GM12878 (cell line): ENCODE results near the gene APOL4. TPM values are rescaled to one million over a fixed set of nuclear protein-coding genes. Genes with fewer than 3 reads are reported as not detected.
"Not testable (repeated sequence)": the region's sequence is repeated elsewhere in the genome, so short reads cannot be mapped to it uniquely, and the experiment has no call there.

Source experiments
- ATAC-seq: fragments of 200-7000 bp; cut with Tn5 transposase; 3 replicates; pipeline ENCODE4 v1.9.1; 2020; ENCODE audit warnings: mild to moderate bottlenecking, moderate library complexity
- BruUV-seq: library from RNA; stranded (reverse); fragments of 400-500 nt; replicated peaks from 2 replicates; lab custom pipeline; 2021; lab: Mats Ljungman, UMichigan
- CTCF ChIA-PET: fragments of 300-600 bp; sonication (Branson Sonifier 250); formaldehyde crosslinking; extraction: SDS; loops from one replicate; lab custom pipeline; 2021; ENCODE audit warnings: inconsistent platforms; lab: Yijun Ruan, JAX
- POLR2A ChIA-PET: fragments of 350-600 bp; formaldehyde crosslinking; extraction: SDS; loops from one replicate; lab custom pipeline; 2021; ENCODE audit warnings: inconsistent platforms; lab: Charles Lee
- RAD21 ChIA-PET: fragments of 300-600 bp; sonication (Branson Sonifier 250); formaldehyde crosslinking; loops from one replicate; lab custom pipeline; 2023; ENCODE audit warnings: antibody characterized with exemption; ENCODE audit not compliant: unreplicated experiment; lab: Charles Lee
- SMC1A ChIA-PET: fragments of 300-600 bp; sonication (Branson Sonifier 250); formaldehyde crosslinking; loops from one replicate; lab custom pipeline; 2023; ENCODE audit not compliant: unreplicated experiment, uncharacterized antibody; lab: Charles Lee
- DNase-seq: peaks from one replicate; pipeline ENCODE4 v3.0.0-alpha.2; 2011; ENCODE audit warnings: low read depth, low spot score
- FAIRE-seq: peaks from 3 replicates; lab custom pipeline; 2011; peaks lifted over from hg19 to GRCh38; lab: Jason Lieb, UNC
- H2AFZ ChIP-seq: 2 replicates; pipeline ENCODE4 v1.6.0; 2011; ENCODE audit warnings: low read depth, low read length, control low read depth; ENCODE audit not compliant: control insufficient read depth
- H3K27ac ChIP-seq: 2 replicates; pipeline ENCODE4 v1.5.1; 2011; ENCODE audit warnings: control low read depth; ENCODE audit not compliant: control insufficient read depth, insufficient read depth
- H3K27me3 ChIP-seq, 2 experiments: replicated peaks in 1 of 2; 2 replicates each; pipeline versions ENCODE4 v1.6.0 to v1.6.1; 2011; ENCODE audit warnings: low read length in 1 of 2; ENCODE audit not compliant: control insufficient read depth in 2 of 2, insufficient read depth in 2 of 2
- H3K36me3 ChIP-seq, 2 experiments: 2 replicates each; pipeline ENCODE4 v1.5.1; 2011; ENCODE audit warnings: low read length in 1 of 2; ENCODE audit not compliant: control insufficient read depth in 2 of 2, insufficient read depth in 2 of 2
- H3K4me1 ChIP-seq: 2 replicates; pipeline ENCODE4 v1.6.1; 2011; ENCODE audit warnings: mild to moderate bottlenecking, low read length, moderate library complexity, mixed read lengths; ENCODE audit not compliant: control insufficient read depth, insufficient read depth
- H3K4me2 ChIP-seq: 2 replicates; pipeline ENCODE4 v1.6.0; 2011; ENCODE audit warnings: control low read depth; ENCODE audit not compliant: control insufficient read depth, insufficient read depth
- H3K4me3 ChIP-seq: fragments of 200-600 bp; sonication (generic); 2 replicates; pipeline ENCODE4 v1.5.1; 2016
- H3K79me2 ChIP-seq: 2 replicates; pipeline ENCODE4 v1.6.0; 2011; ENCODE audit warnings: low read length; ENCODE audit not compliant: control insufficient read depth, insufficient read depth
- H3K9ac ChIP-seq: 2 replicates; pipeline ENCODE4 v1.8.0; 2011; ENCODE audit warnings: low read length, control low read depth, mixed read lengths; ENCODE audit not compliant: control insufficient read depth, insufficient read depth
- H3K9me3 ChIP-seq: replicated peaks from 3 replicates; pipeline ENCODE4 v1.5.1; 2011; ENCODE audit warnings: mild to moderate bottlenecking, low read length; ENCODE audit not compliant: control insufficient read depth, insufficient read depth
- H4K20me1 ChIP-seq: 2 replicates; pipeline ENCODE4 v1.6.0; 2011; ENCODE audit not compliant: control insufficient read depth, insufficient read depth
- WGBS: methylation state at CpG from one replicate; pipeline ENCODE4 v1.1.6; 2016; ENCODE audit warnings: low lambda C conversion rate; ENCODE audit not compliant: insufficient replicate concordance, insufficient coverage; ENCODE audit errors: missing lambda C conversion rate; 5-methylcytosine and 5-hydroxymethylcytosine counted together
- in situ Hi-C: fragments of 300-500 bp; cut with MboI; formaldehyde crosslinking; loops from 9 replicates; pipeline ENCODE4 v1.14.3; 2018; ENCODE audit warnings: mixed read lengths
- intact Hi-C: fragments of 100-400 bp; cut with micrococcal nuclease; formaldehyde crosslinking; loops from one replicate; pipeline ENCODE4 v1.14.2; 2022; ENCODE audit not compliant: unreplicated experiment
- polyA plus RNA-seq, 11 experiments: library from polyadenylated mRNA; depleted of rRNA in 4 of 11; unstranded in 6 of 11; stranded (reverse) in 5 of 11; fragments of >200 nt; fragmentation: Nextera tagmentation in 4 of 11; fragmentation: Illumina TruSeq in 1 of 11; extraction: Ambion mirVana in 4 of 11; extraction: Trizol in 1 of 11; gene quantifications; 1 replicate in 1 of 11; 2 replicates in 10 of 11; pipeline versions ENCODE4 v1.2.1 to v1.2.3, GENCODE V29; 2011 to 2016; ENCODE audit warnings: inconsistent platforms in 2 of 11, missing spikeins in 2 of 11, low read depth in 1 of 11
- total RNA-seq, 4 experiments: library from RNA; depleted of rRNA in 3 of 4; stranded (reverse); fragments of >200 nt in 3 of 4; fragmentation: Illumina TruSeq in 1 of 4; extraction: Trizol in 1 of 4; gene quantifications; 2 replicates each; pipeline versions ENCODE4 v1.2.1 to v1.2.3, GENCODE V29; 2013 to 2021

Gene APOL4
- total and polyA plus RNA-seq, 10 of the 15 experiments (the other 5 are each of a cell fraction or from before 2014, with no cell fraction given) = 0.03 to 0.24 (median 0.19) TPM; not detected in 7

GRCh38 chr22:36202906-36203305 lies 1.3 kb upstream of the APOL4 start:
- BruUV-seq, H3K4me1 ChIP-seq, H4K20me1 ChIP-seq, H3K9ac ChIP-seq, in situ Hi-C loops, intact Hi-C loops, H3K79me2 ChIP-seq, H3K9me3 ChIP-seq, H3K27ac ChIP-seq, H3K4me3 ChIP-seq, FAIRE-seq, H3K4me2 ChIP-seq, H3K36me3 ChIP-seq, H3K27me3 ChIP-seq, H2AFZ ChIP-seq, ATAC-seq, DNase-seq: not testable (repeated sequence)
- ChIA-PET CTCF (interaction anchor here (1.1 to 1.4 kb wide), 3 partner anchors 37 to 283 kb away, joined by 3 to 4 read pairs (median 4); partner anchors contain the start of gene APOL2), POLR2A (interaction anchor here (1.3 kb wide), 1 partner anchor 9 kb away, joined by 4 read pairs; no protein-coding TSS in a partner anchor), RAD21 (interaction anchor here (1.3 to 1.7 kb wide), 2 partner anchors 37 to 84 kb away, joined by 3 to 5 read pairs; partner anchors contain the start of gene APOL2), SMC1A (interaction anchor here (1.4 kb wide), 1 partner anchor 23 kb away, joined by 4 read pairs; no protein-coding TSS in a partner anchor)
- 45% methylated on average over 8 of the region's 8 CpGs for WGBS

GRCh38 chr22:36201025-36201424 lies 584 bp downstream of the APOL4 start:
- in situ Hi-C loops, DNase-seq, H3K4me3 ChIP-seq, H3K27ac ChIP-seq, H3K9me3 ChIP-seq, H3K9ac ChIP-seq, intact Hi-C loops, H3K79me2 ChIP-seq, RAD21 ChIA-PET, H3K27me3 ChIP-seq, H3K4me2 ChIP-seq, FAIRE-seq, SMC1A ChIA-PET, ATAC-seq, POLR2A ChIA-PET, CTCF ChIA-PET, H3K36me3 ChIP-seq, BruUV-seq, H4K20me1 ChIP-seq, H2AFZ ChIP-seq: not testable (repeated sequence)
- H3K4me1 ChIP-seq = peaks cover 12% of the 10 kb centered on the region
- 0% methylated on average over 1 of the region's 5 CpGs for WGBS
